Measurements from ENCODE around the gene MET. TPM values are rescaled to one million over a fixed set of nuclear protein-coding genes. Genes with fewer than 3 reads are reported as not detected.

Gene MET
- total and polyA plus RNA-seq, 2 of the 8 experiments (the other 6 are each of a cell fraction or from before 2014, with no cell fraction given): 3.5 to 12.9 TPM

DNA sequence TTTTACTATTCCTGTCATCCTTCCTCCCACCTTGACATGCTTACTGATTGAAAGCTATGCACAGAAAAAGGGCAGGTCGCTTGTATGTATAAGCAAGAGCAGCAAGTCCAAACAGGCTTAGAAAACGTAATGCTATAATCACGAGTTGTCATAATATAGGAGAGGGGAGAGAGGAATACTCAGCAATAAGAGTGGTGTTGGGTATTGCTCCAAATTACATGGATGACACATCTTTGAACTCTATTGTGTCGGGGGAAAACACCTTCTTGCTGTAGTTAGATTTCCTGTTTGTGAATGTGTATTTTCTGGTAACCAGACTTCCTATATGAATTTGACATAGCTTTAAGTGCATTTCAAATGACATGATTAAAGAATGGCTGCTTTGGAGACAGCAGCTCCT lies 7.5 kb downstream of the MET start (continued):
- TF ChIP-seq POU5F1 (IDR thresholded peaks at IDR 0.05; ENCODE audit: low read depth, low read length): no peak
- TF ChIP-seq ASH2L (IDR thresholded peaks at IDR 0.05; ENCODE audit: low read length): no peak
- TF ChIP-seq HDAC2 (IDR thresholded peaks at IDR 0.05; ENCODE audit: borderline replicate concordance in 1 of 2, low read depth in 2 of 2, low read length in 2 of 2): no peak
- no peak for TF ChIP-seq SIN3A (conservative IDR thresholded peaks at IDR 0.05 in 1 of 2, IDR thresholded peaks at IDR 0.05 in 1 of 2; ENCODE audit: low read depth in 1 of 2, low read length in 2 of 2)
- TF ChIP-seq SUZ12 (IDR thresholded peaks at IDR 0.05; ENCODE audit: low read length): no peak
- TF ChIP-seq, protein P1, sequence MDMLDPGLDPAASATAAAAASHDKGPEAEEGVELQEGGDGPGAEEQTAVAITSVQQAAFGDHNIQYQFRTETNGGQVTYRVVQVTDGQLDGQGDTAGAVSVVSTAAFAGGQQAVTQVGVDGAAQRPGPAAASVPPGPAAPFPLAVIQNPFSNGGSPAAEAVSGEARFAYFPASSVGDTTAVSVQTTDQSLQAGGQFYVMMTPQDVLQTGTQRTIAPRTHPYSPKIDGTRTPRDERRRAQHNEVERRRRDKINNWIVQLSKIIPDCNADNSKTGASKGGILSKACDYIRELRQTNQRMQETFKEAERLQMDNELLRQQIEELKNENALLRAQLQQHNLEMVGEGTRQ (IDR thresholded peaks at IDR 0.05; ENCODE audit: low read length): no peak
- TF ChIP-seq SRF (IDR thresholded peaks at IDR 0.05; ENCODE audit: low read depth, low read length): no peak
- no peak for TF ChIP-seq KDM4A (IDR thresholded peaks at IDR 0.05; ENCODE audit: low read depth, low read length, severe bottlenecking)
- no peak for TF ChIP-seq KDM5A (IDR thresholded peaks at IDR 0.05; ENCODE audit: low read length)
- TF ChIP-seq POLR2AphosphoS5 (IDR thresholded peaks at IDR 0.05; ENCODE audit: low read depth, low read length): no peak
